Measurements from ENCODE around the gene EPHB4.
"Not testable (repeated sequence)": the region's sequence is repeated elsewhere in the genome, so short reads cannot be mapped to it uniquely, and the experiment has no call there.

EPHB4 gene

GRCh38 chr7:100827330-100828226 is at the start of gene EPHB4:
Gene EPHB4 (minus strand): TSS chr7:100827523. CDS start chr7:100827030, 493 bp downstream.
- DNase-seq (ENCODE audit: low read depth in 2 of 2): peak; percentile 82 to 85

DNA sequence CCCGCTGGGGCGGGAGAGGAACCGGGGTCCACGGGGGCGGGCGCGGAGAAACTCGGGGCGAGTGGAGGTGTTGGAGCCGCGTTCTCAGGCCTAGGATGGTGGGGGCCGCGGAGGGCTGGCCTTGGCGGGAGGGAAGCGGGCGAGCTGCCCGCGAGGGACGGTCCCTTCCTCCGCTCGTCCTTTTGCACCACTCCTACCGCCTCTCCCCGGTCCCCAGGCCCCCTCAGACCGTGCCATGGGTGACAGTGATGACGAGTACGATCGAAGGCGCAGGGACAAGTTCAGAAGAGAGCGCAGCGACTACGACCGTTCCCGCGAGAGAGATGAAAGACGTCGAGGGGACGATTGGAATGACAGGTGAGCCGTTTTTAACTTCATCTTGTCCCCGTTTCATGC is 48.0 kb upstream of the EPHB4 start:
- DNase-seq (ENCODE audit: low read depth in 2 of 2): no peak

GRCh38 chr7:100874577-100875355 is 47.4 kb upstream of the EPHB4 start, which contains the start of gene SRRT:
Gene SRRT (plus strand): TSS chr7:100875103. CDS start chr7:100875591, 488 bp downstream.
- DNase-seq (ENCODE audit: low read depth in 2 of 2): peak; percentile 94 to 95

GRCh38 chr7:100874300-100874576 is 46.9 kb upstream of the EPHB4 start:
- no peak for DNase-seq (ENCODE audit: low read depth in 2 of 2)

GRCh38 chr7:100873599-100874299 is 46.4 kb upstream of the EPHB4 start:
- no peak for DNase-seq (ENCODE audit: low read depth in 2 of 2)

- DNase-seq (ENCODE audit: low read depth in 2 of 2): no peak
Measured at GRCh38 chr7:100867776-100868485, 40.6 kb upstream of the EPHB4 start.

GRCh38 chr7:100867040-100867775 is 39.9 kb upstream of the EPHB4 start, which contains the start of gene TRIP6:
Gene TRIP6 (plus strand): TSS chr7:100867387. CDS start chr7:100867498, 111 bp downstream.
- peak; percentile 94 to 95 for DNase-seq (ENCODE audit: low read depth in 2 of 2)

DNA sequence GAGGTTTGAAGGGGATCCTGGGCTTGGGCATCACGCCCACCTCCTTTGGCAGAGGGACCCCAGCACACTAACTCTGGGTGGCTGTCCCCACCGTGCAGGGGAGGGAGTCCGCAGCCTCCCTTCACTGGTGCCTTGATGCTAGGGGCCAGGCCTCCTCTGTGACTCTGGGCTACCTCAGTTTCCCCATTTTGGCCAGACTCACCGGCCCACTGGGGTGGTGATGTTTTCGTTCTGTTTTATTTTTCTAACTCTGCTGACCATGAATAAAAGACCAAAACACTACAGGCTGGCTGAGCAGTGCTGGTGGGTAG is 39.4 kb upstream of the EPHB4 start:
- no peak for DNase-seq (ENCODE audit: low read depth in 2 of 2)

GRCh38 chr7:100865938-100866728 is 38.8 kb upstream of the EPHB4 start:
- no peak for DNase-seq (ENCODE audit: low read depth in 2 of 2)

- DNase-seq (ENCODE audit: low read depth in 2 of 2): no peak
Measured at GRCh38 chr7:100865372-100865911, 38.1 kb upstream of the EPHB4 start.

DNA sequence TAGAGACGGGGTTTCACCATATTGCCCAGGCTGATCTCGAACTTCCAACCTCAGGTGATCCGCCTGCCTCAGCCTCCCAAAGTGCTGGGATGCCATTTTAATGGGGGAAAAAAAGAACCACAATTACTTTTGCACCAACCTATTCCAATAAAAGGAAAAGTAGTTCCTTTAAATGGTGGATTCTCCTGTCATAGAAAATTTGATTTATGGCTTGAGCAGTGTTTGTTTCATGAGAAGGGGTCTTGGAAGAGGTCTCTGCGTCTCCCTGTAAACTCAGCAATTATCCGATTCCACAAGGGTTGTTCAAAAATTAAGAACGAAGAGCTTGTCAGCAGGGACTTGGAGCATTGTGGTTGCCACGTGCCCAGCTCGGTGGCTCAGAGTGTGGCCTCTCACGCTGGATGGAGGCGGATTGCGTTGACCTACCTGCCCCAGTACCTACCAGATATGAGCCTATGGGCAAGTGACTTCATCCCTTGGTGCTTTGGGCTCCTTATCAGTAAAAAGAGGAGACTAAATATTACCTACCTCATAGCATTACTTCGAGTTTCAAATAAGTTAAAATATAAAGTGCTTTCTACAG is 37.0 kb upstream of the EPHB4 start:
- DNase-seq (ENCODE audit: low read depth in 2 of 2): no peak

DNA sequence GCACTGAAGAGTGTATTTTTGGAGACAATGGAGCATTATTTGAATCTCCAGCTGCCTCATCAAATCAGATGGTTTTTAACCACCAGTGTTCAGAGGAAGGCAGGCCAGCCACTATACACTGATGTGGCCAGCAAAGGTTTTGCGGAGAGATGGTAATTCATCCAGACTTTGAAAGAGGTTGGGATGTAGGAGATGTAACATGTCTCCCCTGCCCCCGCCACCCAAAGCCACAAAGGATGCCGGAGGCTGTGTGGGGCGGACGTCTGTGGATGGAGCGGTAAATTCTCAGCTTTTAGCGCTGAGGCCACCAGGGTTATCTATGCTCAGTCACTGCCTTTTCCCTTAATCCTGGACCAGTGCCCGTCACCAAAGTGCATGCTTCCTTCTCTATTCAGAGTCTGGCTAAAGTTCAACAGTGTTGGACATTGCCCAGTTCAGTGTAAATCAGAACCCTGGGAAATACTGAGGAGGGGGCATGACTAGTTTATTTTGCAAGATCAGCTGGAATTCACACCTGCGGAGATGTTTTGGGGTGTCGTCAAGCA is 36.2 kb upstream of the EPHB4 start:
- no peak for DNase-seq (ENCODE audit: low read depth in 2 of 2)

- DNase-seq (ENCODE audit: low read depth in 2 of 2): no peak
Measured at GRCh38 chr7:100861616-100861985, 34.3 kb upstream of the EPHB4 start.

DNA sequence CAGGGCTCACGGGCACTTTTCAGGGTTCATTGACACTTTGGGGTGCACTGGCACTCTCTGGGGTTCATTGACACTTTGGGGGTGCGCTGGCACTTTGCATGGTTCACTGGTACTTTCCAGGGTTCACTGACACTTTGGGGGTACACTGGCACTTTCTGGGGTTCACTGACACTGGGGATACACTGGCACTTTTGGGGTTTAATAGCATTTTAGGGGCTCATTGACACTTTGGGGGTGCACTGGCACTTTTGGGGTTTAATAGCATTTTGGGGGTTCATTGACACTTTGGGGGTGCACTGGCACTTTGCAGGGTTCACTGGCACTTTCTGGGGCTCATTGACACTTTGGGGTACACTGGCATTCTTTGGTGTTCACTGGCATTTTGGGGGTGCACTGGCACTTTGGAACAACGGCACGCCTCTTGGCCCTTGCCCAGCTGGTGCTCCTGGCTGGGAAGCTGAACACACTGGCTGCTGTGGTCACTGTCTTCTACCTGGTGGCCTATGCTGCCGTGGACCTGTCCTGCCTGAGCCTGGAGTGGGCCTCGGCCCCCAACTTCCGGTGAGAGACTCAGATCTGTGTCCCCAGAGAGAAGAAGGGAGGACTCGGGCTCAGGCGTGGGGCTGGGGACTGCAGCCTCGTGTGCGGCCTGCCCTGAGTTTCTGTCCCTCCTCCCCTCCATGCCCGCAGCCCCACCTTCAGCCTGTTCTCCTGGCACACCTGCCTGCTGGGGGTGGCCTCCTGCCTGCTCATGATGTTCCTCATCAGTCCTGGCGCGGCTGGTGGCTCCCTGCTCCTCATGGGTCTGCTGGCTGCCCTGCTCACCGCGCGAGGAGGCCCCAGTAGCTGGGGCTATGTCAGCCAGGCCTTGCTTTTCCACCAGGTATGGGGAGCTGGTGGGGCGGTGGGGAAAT is 33.6 kb upstream of the EPHB4 start:
- DNase-seq (ENCODE audit: low read depth in 2 of 2): no peak

GRCh38 chr7:100859856-100860255 is 32.5 kb upstream of the EPHB4 start:
- DNase-seq (ENCODE audit: low read depth in 2 of 2): no peak

- DNase-seq (ENCODE audit: low read depth in 2 of 2): no peak
Measured at GRCh38 chr7:100856871-100857282, 29.6 kb upstream of the EPHB4 start.

GRCh38 chr7:100855515-100855914 is 28.2 kb upstream of the EPHB4 start:
- DNase-seq (ENCODE audit: low read depth in 2 of 2): no peak

- DNase-seq (ENCODE audit: low read depth in 2 of 2): not testable (repeated sequence)
Measured at GRCh38 chr7:100854899-100855298, 27.6 kb upstream of the EPHB4 start.
